Stimulated activated CD8-positive, alpha-beta memory T cell treated with anti-CD3 and anti-CD28 coated beads, Interleukin-15, amount 100 ng/mL, for 48 hours (primary cell): ENCODE results near the gene PCGF2.

Experiments
- DNase-seq, 2 donors: peaks; one replicate each; pipeline ENCODE4 v3.0.0-alpha.2; 2020; ENCODE audit warnings: low read depth in 2 of 2

PCGF2 gene

DNA sequence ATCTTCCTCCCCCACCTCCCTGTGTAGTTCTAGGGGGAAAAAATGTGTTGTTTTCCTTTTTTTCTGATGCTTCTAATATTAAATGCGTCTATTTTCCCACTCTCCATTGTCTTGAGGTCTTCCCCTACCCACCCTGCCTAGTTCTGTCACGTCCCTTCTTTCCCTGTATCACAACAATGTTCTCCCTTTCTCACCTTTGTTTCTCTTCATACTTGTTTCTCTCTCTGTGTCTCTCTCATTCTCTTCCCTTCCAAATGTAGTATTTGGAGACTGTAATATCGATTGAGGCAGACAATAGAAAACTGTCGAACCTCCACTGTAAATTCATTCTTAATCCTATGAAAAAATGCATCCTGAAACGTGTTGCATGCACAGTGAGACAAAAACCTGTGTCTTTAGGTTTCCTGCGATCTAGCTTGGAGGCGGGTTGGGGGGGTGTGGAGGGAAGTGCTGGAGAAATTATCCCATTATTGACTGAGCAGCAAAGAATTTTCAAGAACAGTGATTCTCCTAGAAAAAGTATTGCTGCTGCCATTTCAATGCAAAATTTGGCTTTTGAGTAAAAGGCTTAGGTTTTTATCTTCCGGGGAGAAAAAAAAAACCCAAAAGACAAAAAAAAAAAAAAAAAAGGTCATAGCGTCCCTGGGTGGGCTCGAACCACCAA lies 3.1 kb upstream of the PCGF2 start:
- DNase-seq = no peak

DNA sequence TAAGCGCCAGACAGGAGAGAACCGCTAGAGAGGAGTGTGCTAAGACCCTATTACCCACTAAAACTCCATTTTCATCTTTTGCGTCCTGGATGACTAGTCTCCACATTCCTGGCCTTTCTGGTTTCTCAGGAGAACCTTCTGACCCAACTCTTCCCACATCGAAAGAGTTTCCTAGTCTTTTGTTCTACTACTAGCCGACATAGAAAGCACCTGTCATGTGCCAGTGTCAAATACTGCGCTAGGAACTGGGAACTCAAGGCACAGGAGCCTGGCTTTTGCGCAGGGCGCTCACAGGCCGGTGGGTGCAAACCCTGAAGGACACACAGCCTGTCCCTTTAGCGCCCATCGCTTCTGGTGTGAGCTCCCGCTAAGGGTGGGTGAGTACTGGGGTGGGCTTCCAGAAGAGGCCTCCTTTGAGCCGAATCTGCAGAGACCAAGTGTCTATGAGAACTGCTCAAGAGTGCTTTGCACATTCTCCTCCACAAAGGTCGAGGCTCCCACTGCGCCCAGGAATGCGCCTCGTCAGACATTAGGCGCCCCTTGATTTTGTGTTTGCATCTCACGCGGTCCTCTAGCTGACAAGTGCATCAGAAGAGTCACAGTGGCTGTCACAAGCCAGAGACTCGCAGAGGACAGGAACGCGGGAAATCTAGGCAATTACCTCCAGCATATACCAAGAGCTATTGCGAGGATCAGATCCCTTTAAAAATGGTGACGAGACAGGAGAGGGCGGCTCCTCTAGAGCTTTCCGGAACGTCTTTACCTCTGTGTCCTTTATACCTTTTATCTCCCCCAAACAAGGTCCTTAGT lies 2.4 kb upstream of the PCGF2 start:
- DNase-seq = no peak

DNA sequence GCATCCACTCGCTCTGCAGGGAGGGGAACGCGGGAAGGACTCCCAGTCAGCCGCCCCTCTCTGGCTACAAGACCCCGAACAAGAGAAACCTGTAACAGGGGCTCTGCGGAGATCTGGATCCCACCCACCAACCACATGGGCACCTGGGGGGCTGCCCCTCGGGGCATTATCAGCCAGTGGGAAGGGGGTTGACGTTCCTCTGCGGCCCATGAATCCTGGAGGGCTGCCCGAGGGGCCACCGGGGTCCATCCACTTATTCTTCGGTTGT lies 1.8 kb upstream of the PCGF2 start:
- DNase-seq = no peak

DNA sequence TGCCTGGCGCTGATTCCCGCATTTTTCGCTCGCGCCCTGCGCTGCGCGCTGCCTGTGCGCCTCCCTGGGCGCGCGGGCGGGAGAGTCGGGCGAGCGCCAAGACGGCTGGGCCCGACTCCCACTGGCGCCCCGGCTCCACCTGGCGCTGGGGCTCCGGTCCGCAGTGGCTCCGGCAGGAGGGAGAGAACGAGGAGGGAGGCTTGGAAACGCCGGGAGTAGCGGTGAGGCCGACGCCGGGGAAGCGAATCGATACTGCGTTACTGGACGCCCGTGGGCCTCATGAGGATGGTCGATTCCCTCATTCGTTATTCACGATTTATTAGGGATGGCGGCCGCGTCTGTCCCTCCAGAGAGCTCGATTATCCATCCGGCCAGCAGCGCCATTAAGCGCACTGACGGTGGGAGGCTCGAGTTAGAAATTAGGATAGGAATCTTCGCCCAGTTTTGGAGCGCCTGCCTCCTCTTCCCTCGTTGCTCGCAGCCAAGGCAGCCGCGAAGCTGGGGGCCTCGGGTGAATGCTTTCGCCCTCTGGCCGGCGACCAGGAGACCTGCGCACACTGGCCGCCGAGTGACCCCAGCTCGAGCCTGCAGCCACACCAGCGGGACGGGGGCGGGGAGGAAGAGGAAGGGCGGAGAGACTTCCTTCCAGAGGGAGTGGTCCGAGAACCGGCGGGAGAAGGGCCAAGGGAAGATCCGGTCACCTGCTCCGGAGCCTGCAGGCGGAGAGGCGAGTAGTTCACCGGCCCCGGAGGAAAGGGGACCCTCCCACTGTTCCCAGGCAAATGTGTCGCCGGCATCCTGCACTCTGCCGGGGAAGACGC lies 1.3 kb upstream of the PCGF2 start:
- DNase-seq = no peak

DNA sequence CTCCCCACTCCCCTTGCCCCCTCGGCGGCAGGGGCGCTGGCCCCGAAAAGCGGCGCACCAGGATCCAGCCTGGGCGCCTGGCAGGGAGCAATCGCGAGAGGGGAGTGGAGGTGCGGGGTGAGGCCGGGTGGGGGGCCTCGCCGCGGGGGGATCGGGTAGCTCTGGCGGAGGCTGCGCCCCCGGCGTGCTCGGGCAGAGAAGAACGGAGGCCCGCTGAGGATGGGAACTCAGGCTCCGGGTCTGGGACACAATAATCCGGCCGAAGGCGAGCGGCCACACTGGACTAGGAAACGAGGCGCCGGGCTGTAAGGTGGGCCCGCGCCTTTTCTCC lies 721 bp upstream of the PCGF2 start:
- DNase-seq = no peak

DNA sequence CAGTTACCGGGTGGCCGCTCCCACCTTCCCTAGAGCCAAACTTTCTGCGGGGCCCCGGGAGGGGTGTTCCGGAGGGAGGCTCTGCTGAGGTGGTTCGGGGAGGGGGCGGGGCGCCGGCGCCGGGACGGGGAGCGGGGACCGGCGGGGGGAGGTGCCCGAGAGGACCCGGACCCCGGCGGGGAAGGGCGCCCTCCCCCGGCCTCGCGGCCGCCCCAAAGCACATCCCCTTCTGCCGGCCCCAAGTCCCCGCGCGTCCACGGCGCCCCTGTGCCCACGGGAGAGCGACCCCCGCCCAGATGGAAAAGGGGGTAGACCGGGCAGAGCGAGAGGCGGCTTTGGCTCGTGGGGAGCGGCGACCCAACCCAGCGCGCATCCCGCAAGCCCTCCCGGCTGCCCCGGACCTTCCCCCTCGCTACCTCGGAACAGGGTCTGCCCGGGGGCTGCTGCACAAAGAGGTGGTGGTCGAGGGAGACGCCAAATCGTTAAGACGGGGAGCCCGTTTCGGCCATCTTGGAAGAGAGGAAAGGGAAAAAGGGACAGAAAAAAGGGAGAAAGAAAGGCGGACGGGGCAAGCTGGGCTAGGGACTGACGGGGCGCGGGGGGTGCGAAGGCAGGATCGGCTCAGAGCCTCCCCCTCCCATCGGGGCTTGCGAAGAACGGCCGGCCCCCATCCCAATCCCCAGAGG lies 530 bp downstream of the PCGF2 start:
- no peak for DNase-seq

DNA sequence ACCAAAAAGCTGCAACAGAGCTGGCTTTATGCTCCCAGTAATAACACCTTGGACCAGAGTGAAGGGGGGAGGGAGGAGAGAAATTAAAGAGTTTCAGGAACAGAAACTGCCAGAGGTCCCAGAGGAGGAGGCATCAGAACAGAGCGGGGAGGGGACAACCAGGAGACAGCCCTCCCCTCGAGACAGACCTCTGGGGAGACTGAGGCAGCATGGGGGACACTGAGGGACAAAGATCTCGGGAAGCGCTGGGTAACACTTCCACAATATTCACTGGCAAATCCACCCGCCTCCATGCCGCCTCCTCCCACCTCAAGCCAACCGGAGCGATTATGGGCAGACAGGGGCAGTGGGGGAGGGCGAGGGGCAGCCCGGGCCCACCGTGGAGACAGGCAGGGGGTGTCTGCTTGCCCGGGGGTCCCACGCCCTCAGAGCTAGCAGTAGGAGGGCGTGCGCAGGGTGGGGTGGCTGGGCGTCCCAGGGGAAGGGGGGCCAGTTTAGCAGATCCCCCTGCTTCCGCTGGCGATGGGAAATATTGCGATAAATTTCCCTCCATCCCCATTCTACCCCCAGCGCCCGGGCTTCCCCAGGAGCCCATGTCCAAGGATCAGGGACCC lies 1.2 kb downstream of the PCGF2 start:
- no peak for DNase-seq

DNA sequence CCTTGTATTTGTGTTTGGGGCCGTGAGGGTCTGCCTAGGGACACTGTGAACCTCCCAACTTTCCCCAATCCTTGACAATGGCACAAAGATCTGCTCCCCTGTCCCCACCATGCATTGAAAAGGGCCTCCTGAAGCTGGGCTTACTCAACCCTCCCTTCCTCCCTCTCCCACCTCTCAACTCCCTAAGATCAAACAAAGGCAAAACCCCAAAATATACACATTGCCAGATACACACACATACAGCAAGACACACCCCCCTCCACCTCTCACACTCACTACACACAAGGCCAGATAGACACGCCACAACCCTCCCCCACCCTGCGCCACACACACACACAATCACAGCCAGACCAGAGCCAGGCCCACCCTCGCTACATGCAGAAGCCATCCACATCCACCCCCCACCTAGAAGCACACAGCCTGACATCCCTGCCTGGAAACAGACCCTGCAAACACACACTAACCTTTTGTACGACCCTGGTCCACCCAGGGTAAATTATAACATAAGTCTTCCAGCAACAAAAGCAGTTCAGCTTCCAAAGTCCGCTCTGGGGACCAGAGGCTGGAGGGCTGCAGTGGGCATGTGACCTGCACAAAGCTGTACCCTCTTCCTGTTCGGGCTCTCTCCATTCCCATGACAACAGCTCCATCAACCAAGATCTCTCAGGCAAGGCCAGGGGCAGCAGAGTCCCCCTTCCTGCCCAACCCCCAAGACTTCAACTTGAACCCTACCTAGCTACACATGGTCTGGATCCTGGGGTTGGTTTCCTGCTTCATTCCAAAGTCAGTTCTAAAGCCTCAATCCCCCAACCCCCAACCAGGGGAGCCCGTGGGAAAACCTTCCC lies 1.9 kb downstream of the PCGF2 start:
- no peak for DNase-seq

DNA sequence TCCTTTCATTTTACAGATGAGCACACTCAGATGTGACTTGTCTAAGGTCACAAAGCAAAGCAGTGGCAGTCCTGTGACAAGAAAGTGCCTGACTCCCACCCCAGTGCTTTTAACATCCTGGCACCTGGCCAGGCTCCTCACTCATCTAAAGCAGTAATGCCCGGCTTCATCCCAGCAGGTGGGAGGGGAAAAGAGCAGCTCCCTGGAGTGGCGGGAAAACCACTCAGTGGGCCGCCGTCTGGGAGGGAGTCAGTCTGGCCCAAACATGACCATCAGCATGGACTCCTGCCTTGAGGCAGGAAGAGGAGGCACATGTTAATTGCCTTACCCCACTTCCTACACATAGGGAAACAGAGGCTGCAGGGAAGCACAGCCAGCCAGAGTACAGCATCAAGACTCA lies 2.6 kb downstream of the PCGF2 start:
- no peak for DNase-seq

DNA sequence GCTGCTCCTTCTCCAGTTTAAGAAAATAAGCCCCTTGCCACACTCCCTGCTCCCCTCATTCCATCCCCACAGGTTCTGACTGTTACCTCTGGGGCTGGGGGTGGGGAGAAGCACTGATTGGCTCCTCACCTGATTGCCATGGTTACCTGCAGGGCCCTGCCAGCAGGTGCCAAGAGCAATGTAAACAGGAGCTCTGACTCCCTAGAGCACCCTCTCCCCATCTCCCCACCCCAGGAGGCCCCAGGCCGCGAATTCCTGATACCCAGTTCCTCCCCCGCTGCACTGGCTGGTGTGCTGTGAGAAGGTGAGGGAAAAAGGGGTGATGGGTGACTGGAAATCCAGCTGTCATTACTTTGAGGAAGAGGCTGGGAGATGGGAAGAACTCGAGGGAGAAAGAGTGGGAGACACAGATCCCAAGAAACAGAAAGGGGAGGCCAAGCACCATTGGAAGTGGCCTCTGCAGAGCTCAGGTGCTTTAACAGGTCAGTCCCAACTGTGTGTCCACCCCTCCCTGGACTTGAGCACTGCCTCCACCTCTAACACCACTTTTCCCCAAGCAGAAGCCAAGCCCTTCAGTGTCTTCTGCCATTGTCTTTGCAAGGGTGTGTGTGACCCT lies 4.5 kb downstream of the PCGF2 start:
- no peak for DNase-seq

DNA sequence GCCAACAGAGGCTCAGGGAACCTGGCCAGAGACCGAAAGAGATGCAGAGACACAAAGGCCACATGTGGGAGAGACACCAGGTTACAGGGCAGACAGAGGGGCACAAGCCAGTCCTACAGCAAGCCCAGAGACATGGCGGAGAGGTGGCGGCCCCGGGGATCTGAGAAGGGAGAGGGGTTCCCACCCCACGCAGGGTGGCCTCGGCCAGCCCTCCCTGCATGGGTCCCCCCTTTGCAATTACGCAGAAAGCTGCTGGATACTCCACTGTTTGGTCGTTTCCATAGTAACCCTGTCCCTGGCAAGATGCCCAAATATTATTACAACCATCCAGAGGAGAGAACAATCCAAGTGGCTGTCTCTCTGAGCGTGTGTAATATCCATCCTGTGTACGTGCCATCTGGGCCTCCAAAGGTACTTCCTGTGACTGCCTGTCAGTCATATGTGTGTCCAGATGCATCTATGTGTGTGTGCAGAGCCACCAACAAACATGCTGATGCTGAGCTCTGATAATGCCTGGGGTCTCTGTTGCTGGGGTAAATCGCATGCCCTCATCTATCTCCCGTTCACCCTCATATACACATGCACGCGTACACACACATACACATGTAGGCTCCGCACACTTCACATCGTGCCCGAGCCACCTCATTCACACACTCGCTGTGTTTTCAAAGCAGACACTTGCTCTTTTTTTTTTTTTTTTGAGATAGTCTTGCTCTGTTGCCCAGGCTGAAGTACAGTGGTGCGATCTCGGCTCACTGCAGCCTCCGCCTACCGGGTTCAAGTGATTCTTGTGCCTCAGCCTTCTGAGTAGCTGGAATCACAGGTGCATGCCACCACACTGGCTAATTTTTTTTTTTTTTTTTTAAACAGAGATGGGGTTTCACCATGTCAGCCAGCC lies 5.5 kb downstream of the PCGF2 start:
- DNase-seq = no peak

DNA sequence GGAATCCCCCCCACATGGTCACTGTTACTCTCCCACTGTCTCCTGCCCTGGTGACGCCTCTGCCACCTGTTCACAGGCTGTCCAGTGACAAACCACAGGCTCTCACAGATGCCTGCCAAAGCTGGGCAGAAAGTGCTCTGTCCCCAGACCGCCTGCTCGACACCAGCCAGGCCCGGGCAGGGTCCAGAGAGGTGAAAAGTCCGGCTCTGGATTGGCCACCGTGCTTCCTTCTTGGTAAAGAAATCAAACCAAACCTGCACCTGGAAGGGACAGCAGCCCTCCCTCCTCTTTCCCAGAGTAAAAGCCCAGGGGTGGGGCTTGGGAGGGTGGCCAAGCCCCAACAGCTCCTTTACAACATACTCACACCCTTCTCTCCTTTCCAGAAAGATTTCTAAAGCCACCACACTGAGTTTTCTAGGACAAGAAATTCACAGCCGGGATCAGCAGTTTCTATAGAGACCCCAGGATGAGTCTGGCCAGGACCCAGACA lies 6.2 kb downstream of the PCGF2 start:
- no peak for DNase-seq

DNA sequence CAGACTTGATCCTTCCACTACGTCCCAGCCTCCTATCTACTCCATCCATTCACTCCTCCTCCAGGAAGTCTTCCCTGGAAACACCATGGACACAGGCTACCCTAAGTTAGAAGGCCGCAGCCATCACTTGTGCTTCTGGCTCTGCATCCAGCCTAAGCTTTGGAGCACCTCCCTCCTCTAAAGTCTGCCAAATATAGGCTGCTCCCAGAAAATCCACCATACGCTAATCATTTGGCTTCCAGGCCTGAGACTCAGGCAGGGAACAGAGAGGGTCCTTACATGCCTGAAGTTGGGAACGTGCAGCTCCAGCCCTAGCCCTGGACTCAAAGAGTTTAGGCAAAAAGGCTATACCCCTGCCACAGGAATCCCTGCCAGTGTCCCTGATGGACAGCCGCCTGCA lies 6.7 kb downstream of the PCGF2 start:
- no peak for DNase-seq

DNA sequence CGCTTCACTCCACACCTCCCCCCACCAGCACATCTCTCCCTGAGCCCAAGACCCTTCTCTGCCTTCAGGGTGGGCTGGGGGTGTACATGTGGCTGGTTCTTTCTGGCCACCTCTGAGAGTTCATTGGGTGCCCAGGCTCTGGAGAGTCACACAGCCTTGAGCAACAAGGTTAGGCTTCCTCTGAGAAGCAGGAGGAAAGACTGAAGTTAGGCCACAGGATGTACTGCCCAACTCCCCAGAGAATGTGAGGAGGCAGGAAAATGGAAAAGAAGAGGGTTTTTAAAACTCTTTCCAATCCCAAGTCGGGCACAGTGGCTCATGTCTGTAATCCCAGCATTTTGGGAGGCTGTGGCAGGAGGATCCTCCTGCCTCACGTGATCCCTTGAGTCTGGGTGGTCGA lies 7.3 kb downstream of the PCGF2 start:
- no peak for DNase-seq

DNA sequence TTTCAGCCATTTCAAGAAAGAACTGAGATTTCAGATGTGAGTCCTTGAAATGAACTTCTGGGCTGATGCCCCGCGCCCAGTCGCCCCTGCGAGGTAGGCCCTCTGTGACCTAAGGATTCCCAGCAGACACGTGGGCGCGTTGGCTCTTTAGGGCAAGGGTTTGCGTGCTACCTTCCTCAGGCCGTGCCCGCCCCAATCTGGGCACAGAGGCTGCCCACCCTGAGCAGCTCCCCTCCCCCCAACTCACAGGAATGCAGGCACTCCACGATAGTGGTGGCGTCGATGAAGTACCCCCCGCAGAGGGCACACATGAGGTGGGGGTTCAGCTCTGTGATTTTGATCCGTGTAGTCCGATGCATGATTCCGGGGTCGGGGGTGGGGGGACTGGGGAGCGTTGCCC lies 8.1 kb downstream of the PCGF2 start:
- no peak for DNase-seq

DNA sequence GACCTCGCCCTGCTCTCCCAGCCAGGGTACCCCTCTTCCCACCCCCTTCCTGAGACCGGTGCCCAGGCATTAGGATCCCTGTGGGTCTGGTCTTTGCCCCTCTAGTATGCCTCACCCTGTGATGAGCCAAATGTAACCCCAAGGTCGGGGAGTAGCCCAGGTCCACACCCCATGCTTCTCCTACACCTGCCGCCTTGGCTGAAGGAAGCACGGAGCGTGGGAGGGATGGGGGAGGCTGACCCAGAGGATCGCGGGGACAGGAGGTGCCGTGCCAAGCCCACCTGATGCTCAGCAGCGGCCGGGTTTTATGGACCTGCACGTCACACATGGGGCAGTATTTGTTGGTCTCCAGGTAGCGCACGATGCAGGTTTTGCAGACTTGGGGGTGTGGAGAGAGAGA lies 8.8 kb downstream of the PCGF2 start:
- no peak for DNase-seq

DNA sequence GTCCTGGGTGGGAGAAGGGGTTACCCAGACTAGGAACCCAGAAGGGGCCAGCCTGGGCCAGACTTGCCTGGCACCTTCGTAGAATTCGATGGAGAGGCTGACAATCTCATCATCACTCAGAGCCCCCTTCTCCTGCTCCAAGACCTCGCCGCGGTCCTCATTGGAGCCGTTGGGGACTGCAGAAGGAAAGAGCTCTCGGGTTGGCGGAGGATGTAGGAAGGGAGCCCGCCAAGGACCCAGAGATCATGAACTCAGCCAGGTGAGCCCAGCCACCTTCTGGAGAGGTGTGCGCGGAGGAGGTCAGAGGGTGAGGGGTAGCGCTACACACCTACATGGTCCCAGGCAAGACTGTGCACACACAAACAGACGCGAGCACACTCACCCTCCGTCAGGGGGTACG lies 9.4 kb downstream of the PCGF2 start:
- DNase-seq = no peak

DNA sequence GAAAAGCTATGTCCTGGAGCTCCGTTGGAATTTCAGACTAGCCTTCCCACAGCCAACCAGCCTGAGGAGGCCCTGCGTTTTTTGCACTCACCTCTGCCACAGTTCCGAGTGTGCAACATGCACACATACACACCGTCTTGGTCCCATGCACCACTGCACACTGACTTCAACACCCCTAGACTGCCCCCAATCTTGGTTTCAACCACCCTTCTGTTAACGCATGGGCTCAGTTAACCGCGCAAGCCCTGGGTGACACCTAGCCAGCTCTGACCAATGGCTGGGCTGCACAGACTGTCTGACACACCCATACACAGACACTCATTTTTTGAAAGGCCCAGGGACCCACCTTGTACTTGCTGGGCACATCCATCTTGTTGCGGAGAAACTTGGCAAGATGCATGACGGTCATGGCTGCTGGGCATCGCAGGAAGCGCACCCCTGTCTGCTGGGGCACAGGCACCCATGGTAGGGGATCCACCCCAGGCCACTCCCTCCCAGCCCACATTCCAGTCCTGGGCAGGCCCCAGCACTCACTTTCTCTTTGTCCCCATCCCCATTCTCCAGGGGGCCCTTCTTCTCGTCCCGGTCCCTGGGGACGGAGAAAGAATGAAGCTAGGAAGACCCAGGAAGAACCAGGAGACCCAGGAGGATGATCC lies 10.0 kb downstream of the PCGF2 start:
- DNase-seq = no peak
